Kidney (tissue), 14 donors: ENCODE measurements around the gene LAMA4. TPM values are rescaled to one million over a fixed set of nuclear protein-coding genes. Genes with fewer than 3 reads are reported as not detected.
A peak's percentile ranks its signal among the peaks of the same experiment; 100 is the strongest.

Source experiments
- DNase-seq, 5 donors: peaks; one replicate each; pipeline ENCODE4 v3.0.0-alpha.2; 2013 to 2020
- FAIRE-seq: peaks from 2 replicates; lab custom pipeline; 2012; peaks lifted over from hg19 to GRCh38; lab: Jason Lieb, UNC
- H3K27ac ChIP-seq, 2 donors: one replicate each; pipeline ENCODE4 v1.7.0; 2013; ENCODE audit warnings: low read depth in 2 of 2, low read length in 2 of 2, inconsistent platforms in 1 of 2
- H3K27me3 ChIP-seq: one replicate; pipeline ENCODE4 v1.7.1; 2013; ENCODE audit warnings: low read length, inconsistent platforms; ENCODE audit not compliant: control insufficient read depth, insufficient read depth
- H3K36me3 ChIP-seq, 3 donors: one replicate each; pipeline versions ENCODE4 v1.7.0 to v1.7.1; 2013; ENCODE audit warnings: low read length in 3 of 3, control low read depth in 1 of 3, inconsistent platforms in 1 of 3; ENCODE audit not compliant: insufficient read depth in 3 of 3, control insufficient read depth in 2 of 3
- H3K4me1 ChIP-seq, 3 donors: one replicate each; pipeline versions ENCODE4 v1.7.0 to v1.7.1; 2013; ENCODE audit warnings: low read length in 3 of 3, inconsistent platforms in 1 of 3, low read depth in 1 of 3; ENCODE audit not compliant: control insufficient read depth in 2 of 3, insufficient read depth in 2 of 3
- H3K4me3 ChIP-seq, 3 donors: one replicate each; pipeline versions ENCODE4 v1.7.0 to v1.8.1; 2013; ENCODE audit warnings: low read length in 3 of 3, control low read depth in 1 of 3, inconsistent platforms in 1 of 3
- H3K9ac ChIP-seq, 3 donors: one replicate each; pipeline versions ENCODE4 v1.7.0 to v1.7.1; 2013; ENCODE audit warnings: low read length in 3 of 3, control low read depth in 1 of 3, inconsistent platforms in 1 of 3
- H3K9me3 ChIP-seq, 3 donors: one replicate each; pipeline versions ENCODE4 v1.7.0 to v1.7.1; 2013; ENCODE audit warnings: low read length in 3 of 3, control low read depth in 1 of 3, inconsistent platforms in 1 of 3; ENCODE audit not compliant: control insufficient read depth in 2 of 3, insufficient read depth in 1 of 3
- CTCF ChIP-seq: IDR thresholded peaks from 3 replicates; pipeline ENCODE4 v1.5.1; 2012; ENCODE audit warnings: mild to moderate bottlenecking, moderate library complexity, borderline replicate concordance; ENCODE audit not compliant: insufficient read depth; ENCODE audit errors: extremely low read depth
- intact Hi-C: fragments of 100-400 bp; cut with DNase I; formaldehyde crosslinking; loops from one replicate; pipeline ENCODE4 v1.11.1; 2022
- polyA plus RNA-seq: library from polyadenylated mRNA; stranded (reverse); fragments of 350-450 nt; fragmentation: Illumina TruSeq; extraction: RNeasy Lipid Tissue Mini Kit (QIAGEN cat#74804); gene quantifications from one replicate; pipeline ENCODE4 v1.2.3, GENCODE V29; 2014; ENCODE audit warnings: low read depth, low replicate concordance; ENCODE audit not compliant: insufficient read depth
- total RNA-seq: library from RNA; stranded (reverse); fragmentation: NEBNext Ultra II Directional; extraction: Animal tissue kit (Norgen Biotek cat#: 25700); gene quantifications from one replicate; pipeline ENCODE4 v1.2.1, GENCODE V29; 2021
- donor health status: control.
- donor health status: control.
- donor health status: control.
- donor health status: control.
- donor health status: control.
- donor health status: DM: yes; HTN: yes; CAD: no.
- donor health status: Normal renal cell carcinoma (clear cell type).

The LAMA4 gene
- total and polyA plus RNA-seq, 2 donors from 2014 or later = 5.6 to 20.7 TPM

GRCh38 chr6:112190164-112190563 lies 64.2 kb downstream of the LAMA4 start:
- H3K4me1 ChIP-seq = peaks cover 9 to 16% (median 10%) of the 10 kb centered on the region in 3 donors
- no peaks in the 10 kb centered on the region for H3K27me3 ChIP-seq
- DNase-seq (no peak), FAIRE-seq (no peak)
- no peak overlapping the region for H3K9ac ChIP-seq
- H3K9me3 ChIP-seq = no peaks in the 10 kb centered on the region
- H3K4me3 ChIP-seq = no peak overlapping the region
- H3K36me3 ChIP-seq = peaks cover 0 to 2% (median 0%) of the 10 kb centered on the region in 3 donors
- H3K27ac ChIP-seq = no peak overlapping the region
- intact Hi-C loops = no loop called here
- TF ChIP-seq CTCF = no peak

GRCh38 chr6:112189494-112189893 lies 64.9 kb downstream of the LAMA4 start:
- TF ChIP-seq CTCF = no peak
- Histone ChIP-seq H3K4me3 (peak overlapping the region in 1 of 3 donors; percentile 18), H3K27me3 (no peaks in the 10 kb centered on the region), H3K9me3 (no peaks in the 10 kb centered on the region), H3K4me1 (peaks cover 9 to 16% (median 11%) of the 10 kb centered on the region in 3 donors), H3K9ac (no peak overlapping the region), H3K36me3 (peaks cover 0 to 2% (median 0%) of the 10 kb centered on the region in 3 donors), H3K27ac (peak overlapping the region in 1 of 2 donors; percentile 1)
- intact Hi-C loops = loop anchor here (5.0 kb wide), 1 partner anchor 118 kb away; no protein-coding TSS in a partner anchor
- FAIRE-seq (no peak), DNase-seq (peak in 3 of 5 donors; percentile 42 to 79 (median 66))

GRCh38 chr6:112188906-112189305 lies 65.5 kb downstream of the LAMA4 start:
- Histone ChIP-seq H3K9ac (no peak overlapping the region), H3K27ac (peak overlapping the region in 1 of 2 donors; percentile 1), H3K27me3 (no peaks in the 10 kb centered on the region), H3K9me3 (no peaks in the 10 kb centered on the region), H3K4me1 (peaks cover 7 to 11% (median 11%) of the 10 kb centered on the region in 3 donors), H3K36me3 (peaks cover 0 to 2% (median 0%) of the 10 kb centered on the region in 3 donors), H3K4me3 (peak overlapping the region in 1 of 3 donors; percentile 18)
- peak in 3 of 5 donors; percentile 42 to 80 (median 79) for DNase-seq
- no peak for TF ChIP-seq CTCF
- intact Hi-C loops = loop anchor here (5.0 kb wide), 1 partner anchor 118 kb away; no protein-coding TSS in a partner anchor
- no peak for FAIRE-seq
